H9 (cell line): ENCODE data around the gene TMEM248. TPM values are rescaled to one million over a fixed set of nuclear protein-coding genes. Genes with fewer than 3 reads are reported as not detected.

Experiments
- DNase-seq: peaks from one replicate; pipeline ENCODE4 v3.0.0-alpha.2; 2017
- H2AFZ ChIP-seq: one replicate; pipeline ENCODE4 v1.6.1; 2013; ENCODE audit warnings: mild to moderate bottlenecking, low read length, control low read depth, moderate library complexity
- H2AK5ac ChIP-seq: 2 replicates; pipeline ENCODE4 v1.6.1; 2013; ENCODE audit warnings: low read length, control low read depth, mixed read lengths; ENCODE audit not compliant: insufficient read length
- H2BK120ac ChIP-seq: one replicate; pipeline ENCODE4 v1.6.1; 2013; ENCODE audit warnings: low read depth, mild to moderate bottlenecking, low read length, control low read depth, inconsistent platforms; ENCODE audit not compliant: poor library complexity, severe bottlenecking
- H2BK12ac ChIP-seq: 2 replicates; pipeline ENCODE4 v1.6.1; 2013; ENCODE audit warnings: low read length, control low read depth, mixed read lengths, low read depth; ENCODE audit not compliant: insufficient read length
- H2BK15ac ChIP-seq: 2 replicates; pipeline ENCODE4 v1.6.1; 2013; ENCODE audit warnings: low read depth, low read length, control low read depth
- H2BK20ac ChIP-seq: one replicate; pipeline ENCODE4 v1.6.1; 2013; ENCODE audit warnings: low read depth, mild to moderate bottlenecking, low read length, control low read depth, inconsistent platforms; ENCODE audit not compliant: poor library complexity, severe bottlenecking
- H2BK5ac ChIP-seq: 2 replicates; pipeline ENCODE4 v1.6.1; 2013; ENCODE audit warnings: low read length, control low read depth, mixed read lengths; ENCODE audit not compliant: insufficient read length
- H3K14ac ChIP-seq: 2 replicates; pipeline ENCODE4 v1.6.1; 2013; ENCODE audit warnings: low read length, control low read depth; ENCODE audit not compliant: insufficient read depth
- H3K18ac ChIP-seq: 2 replicates; pipeline ENCODE4 v1.6.1; 2013; ENCODE audit warnings: low read depth, mild to moderate bottlenecking, mixed read lengths, low read length, control low read depth; ENCODE audit not compliant: insufficient read length
- H3K23ac ChIP-seq: 2 replicates; pipeline ENCODE4 v1.6.1; 2013; ENCODE audit warnings: low read length, control low read depth, mixed read lengths, low read depth; ENCODE audit not compliant: insufficient read length
- H3K23me2 ChIP-seq: 2 replicates; pipeline ENCODE4 v1.6.1; 2013; ENCODE audit warnings: low read depth, mild to moderate bottlenecking, mixed read lengths, low read length, control low read depth; ENCODE audit not compliant: insufficient read length, poor library complexity, severe bottlenecking
- H3K27ac ChIP-seq: 2 replicates; pipeline ENCODE4 v1.5.1; 2013; ENCODE audit warnings: low read length, control low read depth, mixed read lengths, low read depth; ENCODE audit not compliant: insufficient read length
- H3K27me3 ChIP-seq: 2 replicates; pipeline ENCODE4 v1.6.1; 2013; ENCODE audit warnings: low read length, control low read depth, inconsistent platforms; ENCODE audit not compliant: insufficient read depth
- H3K4ac ChIP-seq: 2 replicates; pipeline ENCODE4 v1.6.1; 2013; ENCODE audit warnings: low read depth, mild to moderate bottlenecking, control low read depth, inconsistent platforms, low read length, moderate library complexity
- H3K4me1 ChIP-seq: 2 replicates; pipeline ENCODE4 v1.6.1; 2013; ENCODE audit warnings: low read length, control low read depth, inconsistent platforms; ENCODE audit not compliant: insufficient read depth
- H3K4me2 ChIP-seq: 2 replicates; pipeline ENCODE4 v1.6.1; 2013; ENCODE audit warnings: low read length, control low read depth, mixed read lengths; ENCODE audit not compliant: insufficient read length, insufficient read depth
- H3K56ac ChIP-seq: 2 replicates; pipeline ENCODE4 v1.6.1; 2013; ENCODE audit warnings: low read depth, mild to moderate bottlenecking, mixed read lengths, low read length, control low read depth; ENCODE audit not compliant: insufficient read length
- H3K79me1 ChIP-seq: 2 replicates; pipeline ENCODE4 v1.6.1; 2013; ENCODE audit warnings: low read depth, mild to moderate bottlenecking, moderate library complexity, low read length, control low read depth, inconsistent platforms; ENCODE audit not compliant: insufficient read depth, poor library complexity, severe bottlenecking
- H3K79me2 ChIP-seq: 2 replicates; pipeline ENCODE4 v1.6.1; 2013; ENCODE audit warnings: low read length, control low read depth, inconsistent platforms; ENCODE audit not compliant: insufficient read depth
- H3K9ac ChIP-seq: 2 replicates; pipeline ENCODE4 v1.6.1; 2013; ENCODE audit warnings: low read length, control low read depth, mixed read lengths; ENCODE audit not compliant: insufficient read length; ENCODE audit errors: extremely low read depth
- H3K9me3 ChIP-seq: one replicate; pipeline ENCODE4 v1.6.1; 2013; ENCODE audit warnings: low read depth, low read length, inconsistent platforms; ENCODE audit not compliant: control insufficient read depth
- H3T11ph ChIP-seq: one replicate; pipeline ENCODE4 v1.6.1; 2013; ENCODE audit warnings: mild to moderate bottlenecking, low read length, control low read depth, inconsistent platforms
- H4K20me1 ChIP-seq: one replicate; pipeline ENCODE4 v1.6.1; 2013; ENCODE audit not compliant: control insufficient read depth, insufficient read length, insufficient read depth
- H4K5ac ChIP-seq: 2 replicates; pipeline ENCODE4 v1.6.1; 2013; ENCODE audit warnings: low read depth, mild to moderate bottlenecking, mixed read lengths, low read length, control low read depth; ENCODE audit not compliant: insufficient read length
- H4K8ac ChIP-seq: replicated peaks from 2 replicates; pipeline ENCODE4 v1.6.1; 2013; ENCODE audit warnings: low read length, control low read depth, mixed read lengths, low read depth; ENCODE audit not compliant: insufficient read length
- H4K91ac ChIP-seq: 2 replicates; pipeline ENCODE4 v1.6.1; 2013; ENCODE audit warnings: low read depth, mild to moderate bottlenecking, moderate library complexity, mixed read lengths, low read length, control low read depth; ENCODE audit not compliant: insufficient read length
- H3K27ac Mint-ChIP-seq, 3 experiments: 2 replicates in 2 of 3; 3 replicates in 1 of 3; pipeline ENCODE4 v1.8.0; 2020 to 2021; ENCODE audit warnings: mixed read lengths in 3 of 3, mild to moderate bottlenecking in 1 of 3, moderate library complexity in 1 of 3
- H3K27me3 Mint-ChIP-seq: 2 replicates; pipeline ENCODE4 v1.8.0; 2021; ENCODE audit warnings: low read depth, mild to moderate bottlenecking, moderate library complexity, mixed read lengths
- H3K36me3 Mint-ChIP-seq, 3 experiments: 2 replicates in 2 of 3; 3 replicates in 1 of 3; pipeline ENCODE4 v1.8.0; 2020 to 2021; ENCODE audit warnings: low read depth in 3 of 3, mixed read lengths in 3 of 3; ENCODE audit not compliant: insufficient read depth in 1 of 3
- H3K4me1 Mint-ChIP-seq, 2 experiments: 2 replicates each; pipeline ENCODE4 v1.8.0; 2020; ENCODE audit warnings: mixed read lengths in 2 of 2
- H3K4me3 Mint-ChIP-seq, 2 experiments: 2 replicates in 1 of 2; 3 replicates in 1 of 2; pipeline ENCODE4 v1.8.0; 2020 to 2021; ENCODE audit warnings: mild to moderate bottlenecking in 2 of 2, mixed read lengths in 2 of 2, moderate library complexity in 1 of 2
- H3K9me3 Mint-ChIP-seq, 2 experiments: 2 replicates in 1 of 2; 3 replicates in 1 of 2; pipeline ENCODE4 v1.8.0; 2020; ENCODE audit warnings: mild to moderate bottlenecking in 2 of 2, mixed read lengths in 2 of 2, moderate library complexity in 1 of 2
- WGBS: extraction: QIAGEN DNeasy Blood & Tissue Kit; methylation state at CpG from one replicate; pipeline ENCODE4 v1.1.7; 2013; ENCODE audit warnings: missing lambda C conversion rate, low lambda C conversion rate, mixed read lengths; ENCODE audit not compliant: insufficient read length; ENCODE audit errors: extremely low coverage; 5-methylcytosine and 5-hydroxymethylcytosine counted together
- total RNA-seq: library from RNA; stranded (reverse); gene quantifications from 2 replicates; pipeline ENCODE4 v1.2.1, GENCODE V29; 2021
- TF ChIP-seq, protein P1 (sequence below): fragments of 200-600 bp; sonication (generic); conservative IDR thresholded peaks from 3 replicates; pipeline ENCODE4 v1.8.0; 2021; ENCODE audit warnings: antibody characterized with exemption, mild to moderate bottlenecking

The TMEM248 gene
- total RNA-seq, 1 experiment from 2014 or later: 74.2 TPM

DNA sequence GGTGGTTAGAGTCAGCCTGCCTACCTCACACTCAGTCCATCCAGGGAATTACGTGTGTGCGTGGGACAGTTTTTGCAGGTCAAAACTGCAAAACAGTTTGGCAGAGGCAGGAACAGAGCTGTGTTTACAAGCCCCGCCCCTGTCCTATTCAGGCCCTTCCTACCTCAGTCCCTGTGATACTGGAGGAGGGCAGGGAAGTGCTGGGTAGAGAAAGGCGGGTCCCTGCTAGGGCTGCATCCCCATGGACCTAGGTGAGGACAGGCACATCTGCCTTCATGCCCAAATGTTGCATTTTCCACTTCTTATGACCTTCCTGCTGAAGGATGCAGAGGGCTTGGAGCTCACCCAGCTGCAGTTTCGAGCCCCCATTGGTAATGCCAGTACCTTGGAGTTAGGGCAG is 49.3 kb downstream of the TMEM248 start:
- H3K79me1 ChIP-seq: no peaks in the 10 kb centered on the region
- H3K27ac ChIP-seq: no peak overlapping the region
- no peaks in the 10 kb centered on the region for H3K4me1 ChIP-seq
- H4K91ac ChIP-seq: no peak overlapping the region
- no peak overlapping the region for H2BK20ac ChIP-seq
- H4K20me1 ChIP-seq: peaks cover 2% of the 10 kb centered on the region
- no peak overlapping the region for H4K5ac ChIP-seq
- WGBS: no CpG with 5 or more reads among the region's 5 CpGs
- H3K79me2 ChIP-seq: no peaks in the 10 kb centered on the region
- H2BK12ac ChIP-seq: no peak overlapping the region
- Mint-ChIP-seq H3K4me3 (no peak overlapping the region), H3K27ac (peak overlapping the region in 1 of 3 experiments; percentile 34; a peak in 2 of 7 replicates), H3K27me3 (no peaks in the 10 kb centered on the region), H3K9me3 (peaks cover 6 to 16% of the 10 kb centered on the region in 2 experiments; a peak in 3 of 5 replicates), H3K36me3 (no peaks in the 10 kb centered on the region; a peak in 1 of 7 replicates), H3K4me1 (peaks cover 6 to 7% of the 10 kb centered on the region in 2 experiments; a peak in 3 of 4 replicates)
- no peak overlapping the region for H2AFZ ChIP-seq
- no peak overlapping the region for H2BK5ac ChIP-seq
- peak; percentile 45 for DNase-seq
- no peaks in the 10 kb centered on the region for H3K27me3 ChIP-seq
- no peaks in the 10 kb centered on the region for H3K23me2 ChIP-seq
- no peak overlapping the region for H4K8ac ChIP-seq
- H3K18ac ChIP-seq: no peak overlapping the region
- no peak overlapping the region; the same call in 1 of the 2 replicates for H3K14ac ChIP-seq
- H3K23ac ChIP-seq: no peak overlapping the region
- H2AK5ac ChIP-seq: no peak overlapping the region
- H2BK15ac ChIP-seq: no peak overlapping the region
- H3K56ac ChIP-seq: no peak overlapping the region
- no peaks in the 10 kb centered on the region for H3K9me3 ChIP-seq
- H2BK120ac ChIP-seq: no peak overlapping the region
- no peak overlapping the region for H3T11ph ChIP-seq
- TF ChIP-seq, protein P1, sequence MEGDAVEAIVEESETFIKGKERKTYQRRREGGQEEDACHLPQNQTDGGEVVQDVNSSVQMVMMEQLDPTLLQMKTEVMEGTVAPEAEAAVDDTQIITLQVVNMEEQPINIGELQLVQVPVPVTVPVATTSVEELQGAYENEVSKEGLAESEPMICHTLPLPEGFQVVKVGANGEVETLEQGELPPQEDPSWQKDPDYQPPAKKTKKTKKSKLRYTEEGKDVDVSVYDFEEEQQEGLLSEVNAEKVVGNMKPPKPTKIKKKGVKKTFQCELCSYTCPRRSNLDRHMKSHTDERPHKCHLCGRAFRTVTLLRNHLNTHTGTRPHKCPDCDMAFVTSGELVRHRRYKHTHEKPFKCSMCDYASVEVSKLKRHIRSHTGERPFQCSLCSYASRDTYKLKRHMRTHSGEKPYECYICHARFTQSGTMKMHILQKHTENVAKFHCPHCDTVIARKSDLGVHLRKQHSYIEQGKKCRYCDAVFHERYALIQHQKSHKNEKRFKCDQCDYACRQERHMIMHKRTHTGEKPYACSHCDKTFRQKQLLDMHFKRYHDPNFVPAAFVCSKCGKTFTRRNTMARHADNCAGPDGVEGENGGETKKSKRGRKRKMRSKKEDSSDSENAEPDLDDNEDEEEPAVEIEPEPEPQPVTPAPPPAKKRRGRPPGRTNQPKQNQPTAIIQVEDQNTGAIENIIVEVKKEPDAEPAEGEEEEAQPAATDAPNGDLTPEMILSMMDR: no peak
- no peak overlapping the region for H3K4ac ChIP-seq
- no peak overlapping the region for H3K4me2 ChIP-seq
- H3K9ac ChIP-seq: no peak overlapping the region
